Measurements from ENCODE around the gene ADAM22.

The ADAM22 gene

GRCh38 chr7:88013981-88014380, 79.9 kb downstream of the ADAM22 start:
- TF ChIP-seq CTCF (IDR thresholded peaks at IDR 0.05; ENCODE audit: poor library complexity, severe bottlenecking), result no peak
- Histone ChIP-seq H3K27ac (ENCODE audit: poor library complexity, severe bottlenecking) (no peak overlapping the region), H3K9me3 (ENCODE audit: severe bottlenecking) (no peaks in the 10 kb centered on the region), H3K36me3 (ENCODE audit: low read depth) (no peaks in the 10 kb centered on the region), H3K27me3 (ENCODE audit: insufficient read depth, poor library complexity, severe bottlenecking) (no peaks in the 10 kb centered on the region), H3K4me3 (ENCODE audit: severe bottlenecking) (no peak overlapping the region), H3K4me1 (ENCODE audit: insufficient read depth, poor library complexity, severe bottlenecking) (no peaks in the 10 kb centered on the region)
- no peak for DNase-seq (ENCODE audit: low spot score)
- ATAC-seq (ENCODE audit: low read depth), result no peak

GRCh38 chr7:88014581-88014980, 80.5 kb downstream of the ADAM22 start:
- Histone ChIP-seq H3K27ac (ENCODE audit: poor library complexity, severe bottlenecking) (no peak overlapping the region), H3K4me1 (ENCODE audit: insufficient read depth, poor library complexity, severe bottlenecking) (no peaks in the 10 kb centered on the region), H3K36me3 (ENCODE audit: low read depth) (no peaks in the 10 kb centered on the region), H3K4me3 (ENCODE audit: severe bottlenecking) (no peak overlapping the region), H3K27me3 (ENCODE audit: insufficient read depth, poor library complexity, severe bottlenecking) (no peaks in the 10 kb centered on the region), H3K9me3 (ENCODE audit: severe bottlenecking) (no peaks in the 10 kb centered on the region)
- TF ChIP-seq CTCF (IDR thresholded peaks at IDR 0.05; ENCODE audit: poor library complexity, severe bottlenecking), result no peak
- ATAC-seq (ENCODE audit: low read depth) (no peak), DNase-seq (ENCODE audit: low spot score) (no peak)

- no peaks in the 10 kb centered on the region for H3K9me3 ChIP-seq (ENCODE audit: severe bottlenecking)
- H3K27ac ChIP-seq (ENCODE audit: poor library complexity, severe bottlenecking), result no peak overlapping the region
- H3K36me3 ChIP-seq (ENCODE audit: low read depth), result no peaks in the 10 kb centered on the region
- H3K4me1 ChIP-seq (ENCODE audit: insufficient read depth, poor library complexity, severe bottlenecking), result no peaks in the 10 kb centered on the region
- TF ChIP-seq CTCF (IDR thresholded peaks at IDR 0.05; ENCODE audit: poor library complexity, severe bottlenecking), result no peak
- no peaks in the 10 kb centered on the region for H3K27me3 ChIP-seq (ENCODE audit: insufficient read depth, poor library complexity, severe bottlenecking)
- DNase-seq (ENCODE audit: low spot score) (no peak), ATAC-seq (ENCODE audit: low read depth) (no peak)
- H3K4me3 ChIP-seq (ENCODE audit: severe bottlenecking), result no peak overlapping the region
These were observed 81.3 kb downstream of the ADAM22 start for GRCh38 chr7:88015309-88015708.

- no peak for DNase-seq (ENCODE audit: low spot score)
- ATAC-seq (ENCODE audit: low read depth), result no peak
- Histone ChIP-seq H3K27ac (ENCODE audit: poor library complexity, severe bottlenecking) (no peak overlapping the region), H3K9me3 (ENCODE audit: severe bottlenecking) (no peaks in the 10 kb centered on the region), H3K4me1 (ENCODE audit: insufficient read depth, poor library complexity, severe bottlenecking) (no peaks in the 10 kb centered on the region), H3K36me3 (ENCODE audit: low read depth) (no peaks in the 10 kb centered on the region), H3K27me3 (ENCODE audit: insufficient read depth, poor library complexity, severe bottlenecking) (no peaks in the 10 kb centered on the region), H3K4me3 (ENCODE audit: severe bottlenecking) (no peak overlapping the region)
- TF ChIP-seq CTCF (IDR thresholded peaks at IDR 0.05; ENCODE audit: poor library complexity, severe bottlenecking), result no peak
These were observed 84.5 kb downstream of the ADAM22 start for GRCh38 chr7:88018501-88018900.

- ATAC-seq (ENCODE audit: low read depth) (peak; percentile 27; the same call in 1 of the 3 replicates), DNase-seq (ENCODE audit: low spot score) (no peak)
- H3K4me1 ChIP-seq (ENCODE audit: insufficient read depth, poor library complexity, severe bottlenecking), result no peaks in the 10 kb centered on the region
- no peak overlapping the region for H3K27ac ChIP-seq (ENCODE audit: poor library complexity, severe bottlenecking)
- TF ChIP-seq CTCF (IDR thresholded peaks at IDR 0.05; ENCODE audit: poor library complexity, severe bottlenecking), result no peak
- no peaks in the 10 kb centered on the region for H3K27me3 ChIP-seq (ENCODE audit: insufficient read depth, poor library complexity, severe bottlenecking)
- H3K9me3 ChIP-seq (ENCODE audit: severe bottlenecking), result no peaks in the 10 kb centered on the region
- no peak overlapping the region for H3K4me3 ChIP-seq (ENCODE audit: severe bottlenecking)
- H3K36me3 ChIP-seq (ENCODE audit: low read depth), result no peaks in the 10 kb centered on the region
These were observed 87.1 kb downstream of the ADAM22 start for GRCh38 chr7:88020953-88021665.
